ENCODE data around the gene SLC25A41. TPM values are rescaled to one million over a fixed set of nuclear protein-coding genes. Genes with fewer than 3 reads are reported as not detected.

SLC25A41 gene
- total and polyA plus RNA-seq, 2 of the 13 experiments (the other 11 are each of a cell fraction or from before 2014, with no cell fraction given) = 0.33 to 0.95 TPM

- TF ChIP-seq ZFP91 (CRISPR knock-in tag; IDR thresholded peaks at IDR 0.05; ENCODE audit: borderline replicate concordance) (peak; percentile 100), RCOR2 (CRISPR knock-in tag; IDR thresholded peaks at IDR 0.05) (peak; percentile 57; the same call in 1 of the 2 replicates), ZNF572 (CRISPR knock-in tag; IDR thresholded peaks at IDR 0.05) (0 out of 2 replicates have a peak, but pooled peaks have one; percentile 31), DRAP1 (CRISPR knock-in tag; IDR thresholded peaks at IDR 0.05) (peak; percentile 72), PPARG (CRISPR knock-in tag; conservative IDR thresholded peaks at IDR 0.05) (0 out of 2 replicates have a peak, but pooled peaks have one; percentile 23), SP1 (IDR thresholded peaks at IDR 0.05) (no peak), SP1 (CRISPR knock-in tag; IDR thresholded peaks at IDR 0.05) (peak; percentile 58; the same call in 1 of the 2 replicates), PCBP1 (IDR thresholded peaks at IDR 0.05; ENCODE audit: borderline replicate concordance, low read depth, low read length) (no peak), EP300 (IDR thresholded peaks at IDR 0.05; ENCODE audit: low read depth in 2 of 2, low read length in 2 of 2) (no peak), EP300 (CRISPR knock-in tag; IDR thresholded peaks at IDR 0.05; ENCODE audit: borderline replicate concordance) (0 out of 2 replicates have a peak, but pooled peaks have one; percentile 48), HNRNPK (IDR thresholded peaks at IDR 0.05; ENCODE audit: low read depth, low read length, poor library complexity, severe bottlenecking) (peak; percentile 4), ZBTB1 (CRISPR knock-in tag; IDR thresholded peaks at IDR 0.05; ENCODE audit: borderline replicate concordance) (no peak), UBTF (CRISPR knock-in tag; IDR thresholded peaks at IDR 0.05) (peak; percentile 40; the same call in 1 of the 2 replicates), KDM1A (CRISPR knock-in tag; IDR thresholded peaks at IDR 0.05) (0 out of 2 replicates have a peak, but pooled peaks have one; percentile 56), ZNF547 (CRISPR knock-in tag; IDR thresholded peaks at IDR 0.05) (peak; percentile 38; the same call in 1 of the 2 replicates), GABPB1 (CRISPR knock-in tag; IDR thresholded peaks at IDR 0.05) (peak; percentile 77), ZNF605 (CRISPR knock-in tag; IDR thresholded peaks at IDR 0.05) (peak; percentile 68; the same call in 1 of the 2 replicates), SIN3A (IDR thresholded peaks at IDR 0.05; ENCODE audit: borderline replicate concordance, low read depth, low read length) (0 out of 2 replicates have a peak, but pooled peaks have one; percentile 58), ZNF768 (CRISPR knock-in tag; IDR thresholded peaks at IDR 0.05) (peak; percentile 10; the same call in 1 of the 2 replicates), POLR2G (IDR thresholded peaks at IDR 0.05; ENCODE audit: low read depth, low read length) (peak; percentile 49; the same call in 1 of the 2 replicates), SNAPC2 (CRISPR knock-in tag; IDR thresholded peaks at IDR 0.05) (0 out of 2 replicates have a peak, but pooled peaks have one; percentile 41), NKX3-1 (CRISPR knock-in tag; IDR thresholded peaks at IDR 0.05) (peak; percentile 49; the same call in 1 of the 2 replicates), ZNF770 (CRISPR knock-in tag; IDR thresholded peaks at IDR 0.05) (0 out of 2 replicates have a peak, but pooled peaks have one; percentile 40)
Measured at GRCh38 chr19:6460099-6460884, 26.7 kb upstream of the SLC25A41 start (continued).

Data from HepG2 (cell line).